Measurements from ENCODE around the gene RHOA. TPM values are rescaled to one million over a fixed set of nuclear protein-coding genes. Genes with fewer than 3 reads are reported as not detected.

RHOA gene
- polyA plus RNA-seq, 1 experiment = 549 TPM

DNA sequence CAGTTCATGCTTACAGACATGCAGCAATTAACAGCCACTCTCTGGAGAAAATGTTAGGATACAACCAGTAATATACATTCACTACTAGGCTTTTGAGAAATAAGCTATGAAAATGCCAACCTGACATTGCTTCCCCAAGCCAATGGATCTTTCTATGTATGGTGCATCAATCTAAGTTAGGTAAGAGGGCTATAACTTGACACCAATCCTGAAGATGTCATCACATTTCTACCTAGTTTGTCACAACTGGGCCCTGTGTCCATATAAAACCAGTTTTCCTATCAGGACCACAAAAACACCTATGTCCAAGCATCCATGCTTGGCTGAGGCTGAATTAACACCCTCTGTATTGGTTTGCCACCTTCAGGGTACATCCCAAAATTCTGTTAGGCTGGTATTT is 39.8 kb downstream of the RHOA start:
- H3K4me3 ChIP-seq (ENCODE audit: low read depth, low read length) = no peak overlapping the region
- no peaks in the 10 kb centered on the region for H3K27me3 ChIP-seq (ENCODE audit: control insufficient read depth, insufficient read depth, low read length)
- peaks cover 14% of the 10 kb centered on the region for H3K36me3 ChIP-seq (ENCODE audit: control insufficient read depth, insufficient read depth, low read length)
- DNase-seq (ENCODE audit: low read depth) = no peak
- ChIA-PET CTCF (no interaction called here), POLR2A (no interaction called here)
- TF ChIP-seq, protein P1, sequence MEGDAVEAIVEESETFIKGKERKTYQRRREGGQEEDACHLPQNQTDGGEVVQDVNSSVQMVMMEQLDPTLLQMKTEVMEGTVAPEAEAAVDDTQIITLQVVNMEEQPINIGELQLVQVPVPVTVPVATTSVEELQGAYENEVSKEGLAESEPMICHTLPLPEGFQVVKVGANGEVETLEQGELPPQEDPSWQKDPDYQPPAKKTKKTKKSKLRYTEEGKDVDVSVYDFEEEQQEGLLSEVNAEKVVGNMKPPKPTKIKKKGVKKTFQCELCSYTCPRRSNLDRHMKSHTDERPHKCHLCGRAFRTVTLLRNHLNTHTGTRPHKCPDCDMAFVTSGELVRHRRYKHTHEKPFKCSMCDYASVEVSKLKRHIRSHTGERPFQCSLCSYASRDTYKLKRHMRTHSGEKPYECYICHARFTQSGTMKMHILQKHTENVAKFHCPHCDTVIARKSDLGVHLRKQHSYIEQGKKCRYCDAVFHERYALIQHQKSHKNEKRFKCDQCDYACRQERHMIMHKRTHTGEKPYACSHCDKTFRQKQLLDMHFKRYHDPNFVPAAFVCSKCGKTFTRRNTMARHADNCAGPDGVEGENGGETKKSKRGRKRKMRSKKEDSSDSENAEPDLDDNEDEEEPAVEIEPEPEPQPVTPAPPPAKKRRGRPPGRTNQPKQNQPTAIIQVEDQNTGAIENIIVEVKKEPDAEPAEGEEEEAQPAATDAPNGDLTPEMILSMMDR (IDR thresholded peaks at IDR 0.05; ENCODE audit: insufficient read depth, low read depth, low read length) = no peak

DNA sequence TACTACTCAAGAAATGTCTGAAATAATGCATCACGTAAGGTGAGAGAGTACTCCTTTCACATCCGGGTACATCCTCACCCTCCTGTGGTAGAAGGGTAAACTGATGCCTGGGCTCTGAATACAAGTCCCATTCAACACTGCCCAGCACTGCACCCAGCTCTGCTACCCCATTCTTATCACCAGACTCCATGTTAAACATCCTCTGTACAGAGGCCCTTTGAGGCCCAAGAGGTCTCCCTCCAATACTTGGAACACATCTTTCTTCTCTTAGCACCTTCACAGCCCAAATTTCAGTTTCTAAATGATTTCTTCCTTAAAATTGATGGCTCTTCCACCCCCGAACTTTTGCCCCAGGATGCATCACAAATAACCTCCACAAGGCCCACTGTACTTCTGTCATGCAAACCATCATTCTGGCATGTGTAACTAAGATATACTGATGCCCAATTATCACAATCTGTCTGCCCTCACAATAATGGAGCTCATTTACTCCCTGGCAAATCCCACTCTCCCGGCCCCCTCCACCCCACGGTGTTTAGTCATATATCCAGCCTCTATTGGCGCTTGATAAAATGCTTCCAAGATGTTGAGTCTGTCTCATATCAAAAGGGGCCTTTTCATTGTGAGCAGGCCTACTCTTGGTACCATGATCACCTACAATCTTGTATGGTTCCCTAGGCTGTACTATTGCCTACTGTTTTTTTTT is 41.0 kb downstream of the RHOA start:
- ChIA-PET POLR2A (no interaction called here), CTCF (no interaction called here)
- DNase-seq (ENCODE audit: low read depth) = no peak
- TF ChIP-seq, protein P1 (IDR thresholded peaks at IDR 0.05; ENCODE audit: insufficient read depth, low read depth, low read length) = no peak
- Histone ChIP-seq H3K4me3 (ENCODE audit: low read depth, low read length) (no peak overlapping the region), H3K27me3 (ENCODE audit: control insufficient read depth, insufficient read depth, low read length) (no peaks in the 10 kb centered on the region), H3K36me3 (ENCODE audit: control insufficient read depth, insufficient read depth, low read length) (peaks cover 22% of the 10 kb centered on the region)

DNA sequence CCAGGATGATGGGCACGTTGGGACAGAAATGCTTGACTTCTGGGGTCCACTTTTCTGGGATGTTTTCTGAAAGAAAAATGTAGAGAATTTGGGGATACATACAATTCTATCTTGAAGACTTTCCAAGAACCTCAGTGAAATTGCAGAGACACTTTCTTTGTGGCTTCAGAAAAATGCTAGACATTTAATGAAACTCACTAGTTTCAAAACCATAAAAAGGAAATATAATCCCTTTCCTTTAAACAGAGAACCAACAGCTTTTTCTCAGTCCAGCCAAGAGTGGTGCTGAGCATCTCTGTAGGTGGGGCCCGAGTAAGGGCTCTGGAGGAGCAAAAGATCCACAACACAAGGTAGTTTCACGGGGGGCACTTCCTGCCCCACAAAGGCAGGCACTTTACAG is 49.2 kb downstream of the RHOA start:
- POLR2A ChIA-PET = no interaction called here
- DNase-seq (ENCODE audit: low read depth) = no peak
- TF ChIP-seq, protein P1 (IDR thresholded peaks at IDR 0.05; ENCODE audit: insufficient read depth, low read depth, low read length) = no peak
- CTCF ChIA-PET = interaction anchor here (1.1 to 2.7 kb wide), 2 partner anchors 15 to 23 kb away, joined by 3 to 10 read pairs; partner anchors contain the start of gene USP4
- H3K27me3 ChIP-seq (ENCODE audit: control insufficient read depth, insufficient read depth, low read length) = no peaks in the 10 kb centered on the region
- H3K4me3 ChIP-seq (ENCODE audit: low read depth, low read length) = no peak overlapping the region
- H3K36me3 ChIP-seq (ENCODE audit: control insufficient read depth, insufficient read depth, low read length) = peaks cover 12% of the 10 kb centered on the region

DNA sequence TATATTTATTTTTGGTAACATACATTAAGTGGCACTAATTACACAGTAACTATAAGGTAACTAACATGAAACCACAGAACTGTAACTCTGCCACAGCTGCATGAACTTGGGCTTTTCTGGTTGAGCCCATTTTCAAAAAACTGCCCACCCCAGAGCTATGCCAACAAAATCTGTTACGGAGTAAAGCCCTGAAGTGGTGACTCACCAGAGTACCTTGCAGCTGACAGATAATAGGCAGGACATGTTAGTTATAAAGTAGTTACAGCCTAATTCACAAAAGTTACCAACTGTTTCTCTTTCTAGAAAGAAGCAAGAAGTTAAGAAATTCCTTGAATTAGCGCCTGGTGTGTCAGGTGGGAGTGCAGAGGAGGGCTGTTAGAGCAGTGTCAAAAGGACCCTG is 52.2 kb downstream of the RHOA start:
- peaks cover 14% of the 10 kb centered on the region for H3K36me3 ChIP-seq (ENCODE audit: control insufficient read depth, insufficient read depth, low read length)
- DNase-seq (ENCODE audit: low read depth) = no peak
- ChIA-PET CTCF (interaction anchor here (0.7 to 2.0 kb wide), 3 partner anchors 19 to 152 kb away, joined by 3 to 4 read pairs (median 3); no protein-coding TSS in a partner anchor), POLR2A (interaction anchor here (0.6 kb wide), 1 partner anchor 13 kb away, joined by 3 read pairs; no protein-coding TSS in a partner anchor)
- no peaks in the 10 kb centered on the region for H3K27me3 ChIP-seq (ENCODE audit: control insufficient read depth, insufficient read depth, low read length)
- H3K4me3 ChIP-seq (ENCODE audit: low read depth, low read length) = no peak overlapping the region
- TF ChIP-seq, protein P1 (IDR thresholded peaks at IDR 0.05; ENCODE audit: insufficient read depth, low read depth, low read length) = no peak

DNA sequence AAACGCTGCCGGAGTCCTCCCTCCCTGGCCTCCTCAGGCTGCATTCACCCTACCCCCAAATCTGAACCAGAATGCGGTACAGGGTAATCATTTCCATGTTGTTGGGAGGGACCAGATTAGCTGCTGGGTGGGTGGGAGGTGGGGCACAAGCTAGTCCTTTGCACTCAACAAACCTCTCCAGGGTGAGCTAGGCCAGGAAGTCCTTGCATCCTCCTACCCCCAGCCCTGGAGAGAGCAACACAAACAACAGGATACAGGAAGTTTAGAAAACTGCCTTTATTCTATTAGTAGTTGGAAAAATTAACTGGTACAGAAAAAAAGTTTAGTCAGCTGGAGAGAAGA is 52.9 kb downstream of the RHOA start:
- CTCF ChIA-PET = interaction anchor here (0.7 to 2.0 kb wide), 3 partner anchors 18 to 151 kb away, joined by 3 to 4 read pairs (median 3); no protein-coding TSS in a partner anchor
- Histone ChIP-seq H3K4me3 (ENCODE audit: low read depth, low read length) (peak overlapping the region; percentile 56), H3K36me3 (ENCODE audit: control insufficient read depth, insufficient read depth, low read length) (peaks cover 14% of the 10 kb centered on the region), H3K27me3 (ENCODE audit: control insufficient read depth, insufficient read depth, low read length) (no peaks in the 10 kb centered on the region)
- POLR2A ChIA-PET = interaction anchor here (0.7 kb wide), 1 partner anchor 116 kb away, joined by 3 read pairs; no protein-coding TSS in a partner anchor
- DNase-seq (ENCODE audit: low read depth) = no peak
- TF ChIP-seq, protein P1 (IDR thresholded peaks at IDR 0.05; ENCODE audit: insufficient read depth, low read depth, low read length) = no peak
